SK-N-SH (cell line): ENCODE results near the gene WDR93. TPM values are rescaled to one million over a fixed set of nuclear protein-coding genes. Genes with fewer than 3 reads are reported as not detected.

ENCODE experiments used
- CTCF ChIA-PET: fragments of 300-600, 350-600 bp; formaldehyde crosslinking; extraction: SDS; loops from one replicate; lab custom pipeline; 2021; lab: Yijun Ruan, JAX
- POLR2A ChIA-PET: fragments of 350-600 bp; sonication (Branson Sonifier 250); formaldehyde crosslinking; extraction: SDS; loops from one replicate; lab custom pipeline; 2020; ENCODE audit warnings: antibody characterized with exemption, inconsistent platforms; lab: Yijun Ruan, JAX
- DNase-seq: peaks from one replicate; pipeline ENCODE4 v3.0.0; 2012
- H2AFZ ChIP-seq: fragments of 200-600 bp; sonication (generic); 2 replicates; pipeline ENCODE4 v1.8.1; 2016; ENCODE audit warnings: antibody characterized with exemption, mild to moderate bottlenecking, low read depth
- H3F3A ChIP-seq: fragments of 200-600 bp; sonication (generic); replicated peaks from 2 replicates; pipeline ENCODE3; 2016; ENCODE audit warnings: antibody characterized with exemption, mild to moderate bottlenecking; ENCODE audit not compliant: insufficient read depth
- H3K27ac ChIP-seq, 2 experiments: fragments of 200-500 bp in 1 of 2; fragments of 200-600 bp in 1 of 2; sonication (Bioruptor generic) in 1 of 2; sonication (generic), shearing (Covaris generic) in 1 of 2; 2 replicates each; pipeline versions ENCODE4 v1.5.1 to v1.6.1; 2014 to 2016; ENCODE audit warnings: low read depth in 2 of 2, inconsistent platforms in 1 of 2, low read length in 1 of 2, mild to moderate bottlenecking in 1 of 2, mixed read lengths in 1 of 2
- H3K27me3 ChIP-seq: fragments of 200-600 bp; sonication (generic), shearing (Covaris generic); 2 replicates; pipeline ENCODE4 v1.6.1; 2016; ENCODE audit warnings: mixed run types; ENCODE audit not compliant: insufficient read depth
- H3K36me3 ChIP-seq, 2 experiments: fragments of 200-500 bp in 1 of 2; fragments of 200-600 bp in 1 of 2; sonication (Bioruptor generic) in 1 of 2; sonication (generic) in 1 of 2; replicated peaks in 1 of 2; 2 replicates each; pipeline versions ENCODE3 to v1.5.1; 2014 to 2016; ENCODE audit warnings: low read length in 1 of 2, mild to moderate bottlenecking in 1 of 2; ENCODE audit not compliant: insufficient read depth in 2 of 2, control insufficient read depth in 1 of 2
- H3K4me1 ChIP-seq, 2 experiments: fragments of 200-500 bp in 1 of 2; fragments of 200-600 bp in 1 of 2; sonication (Bioruptor generic) in 1 of 2; sonication (generic), shearing (Covaris generic) in 1 of 2; 2 replicates each; pipeline versions ENCODE4 v1.5.1 to v1.6.1; 2014 to 2016; ENCODE audit warnings: low read depth in 1 of 2, low read length in 1 of 2, mixed run types in 1 of 2; ENCODE audit not compliant: insufficient read depth in 2 of 2, control insufficient read depth in 1 of 2
- H3K4me2 ChIP-seq: fragments of 200-600 bp; sonication (generic), shearing (Covaris generic); 2 replicates; pipeline ENCODE4 v1.6.1; 2017; ENCODE audit warnings: mixed run types
- H3K4me3 ChIP-seq, 2 experiments: fragments of 200-500 bp in 1 of 2; fragments of 200-600 bp in 1 of 2; sonication (Bioruptor generic) in 1 of 2; sonication (generic), shearing (Covaris generic) in 1 of 2; 2 replicates each; pipeline versions ENCODE4 v1.5.1 to v1.8.1; 2014 to 2016; ENCODE audit warnings: low read depth in 2 of 2, inconsistent platforms in 1 of 2, low read length in 1 of 2, mild to moderate bottlenecking in 1 of 2, mixed read lengths in 1 of 2, moderate library complexity in 1 of 2
- H3K79me2 ChIP-seq: fragments of 200-600 bp; sonication (generic); 2 replicates; pipeline ENCODE4 v1.8.1; 2017; ENCODE audit warnings: mild to moderate bottlenecking; ENCODE audit not compliant: insufficient read depth
- H3K9ac ChIP-seq: fragments of 200-600 bp; sonication (generic); 2 replicates; pipeline ENCODE4 v1.6.1; 2017; ENCODE audit warnings: mixed run types
- H3K9me2 ChIP-seq: fragments of 200-600 bp; sonication (generic); 2 replicates; pipeline ENCODE4 v1.6.1; 2017; ENCODE audit warnings: mixed run types
- H3K9me3 ChIP-seq: fragments of 200-600 bp; sonication (generic); 2 replicates; pipeline ENCODE4 v1.6.1; 2017; ENCODE audit warnings: mixed run types, mild to moderate bottlenecking, moderate library complexity
- H4K20me1 ChIP-seq: fragments of 200-600 bp; sonication (generic); 2 replicates; pipeline ENCODE4 v1.6.1; 2017; ENCODE audit warnings: mild to moderate bottlenecking, mixed run types; ENCODE audit not compliant: insufficient read depth
- CHD2 ChIP-seq: fragments of 150-350 bp; IDR thresholded peaks from 2 replicates; pipeline ENCODE4 v1.6.1; 2018; ENCODE audit warnings: low read length; ENCODE audit not compliant: partially characterized antibody
- ELF1 ChIP-seq: IDR thresholded peaks from 2 replicates; pipeline ENCODE4 v1.4.0; 2012
- EP300 ChIP-seq, 2 experiments: IDR thresholded peaks; 2 replicates each; pipeline versions ENCODE4 v1.4.0 to v1.6.1; 2012; ENCODE audit warnings: borderline replicate concordance in 1 of 2, low read depth in 1 of 2, low read length in 1 of 2
- EZH2phosphoT487 ChIP-seq: fragments of 200-600 bp; sonication (generic); IDR thresholded peaks from 2 replicates; pipeline ENCODE4 v1.6.1; 2017; ENCODE audit warnings: low read depth, mixed run types, mild to moderate bottlenecking, antibody characterized with exemption, moderate library complexity, borderline replicate concordance
- FOXM1 ChIP-seq: IDR thresholded peaks from 2 replicates; pipeline ENCODE4 v1.4.0; 2012; ENCODE audit warnings: low read depth, mild to moderate bottlenecking
- GATA2 ChIP-seq: sonication (generic); formaldehyde crosslinking; IDR thresholded peaks from 2 replicates; pipeline ENCODE4 v1.5.0; 2020; ENCODE audit warnings: mild to moderate bottlenecking, missing genetic modification reagents
- JUND ChIP-seq: IDR thresholded peaks from 2 replicates; pipeline ENCODE4 v1.4.0; 2012
- MEF2A ChIP-seq: IDR thresholded peaks from 2 replicates; pipeline ENCODE4 v1.4.0; 2012; ENCODE audit warnings: low read depth, borderline replicate concordance
- MXI1 ChIP-seq: IDR thresholded peaks from 2 replicates; pipeline ENCODE4 v1.6.1; 2012; ENCODE audit warnings: mild to moderate bottlenecking, low read depth, low read length, improper control_type of control experiment
- NRF1 ChIP-seq: IDR thresholded peaks from 2 replicates; pipeline ENCODE4 v1.6.1; 2012; ENCODE audit warnings: low read depth, mild to moderate bottlenecking, low read length
- RAD21 ChIP-seq: IDR thresholded peaks from 2 replicates; pipeline ENCODE4 v1.6.1; 2012; ENCODE audit warnings: mild to moderate bottlenecking, low read length
- RCOR1 ChIP-seq: fragments of 150-350 bp; IDR thresholded peaks from 2 replicates; pipeline ENCODE4 v1.6.1; 2017; ENCODE audit warnings: antibody characterized with exemption, low read length
- SIN3A ChIP-seq: IDR thresholded peaks from 2 replicates; pipeline ENCODE4 v1.6.1; 2012; ENCODE audit warnings: low read depth, mild to moderate bottlenecking, low read length, moderate library complexity, borderline replicate concordance
- SMC3 ChIP-seq: IDR thresholded peaks from 2 replicates; pipeline ENCODE4 v1.6.1; 2012; ENCODE audit warnings: low read depth, low read length, improper control_type of control experiment
- TCF12 ChIP-seq: IDR thresholded peaks from 2 replicates; pipeline ENCODE4 v1.4.0; 2012
- TEAD4 ChIP-seq: IDR thresholded peaks from 2 replicates; pipeline ENCODE4 v1.4.0; 2012; ENCODE audit warnings: mild to moderate bottlenecking, borderline replicate concordance; ENCODE audit not compliant: insufficient read depth
- YY1 ChIP-seq: IDR thresholded peaks from 2 replicates; pipeline ENCODE4 v1.4.0; 2012; ENCODE audit warnings: low read depth, mild to moderate bottlenecking
- whole genome bisulfite sequencing: methylation state at CpG from one replicate; pipeline ENCODE4 v1.1.6; 2017; ENCODE audit warnings: low lambda C conversion rate; 5-methylcytosine and 5-hydroxymethylcytosine counted together
- polyA plus RNA-seq, 3 experiments: library from polyadenylated mRNA; depleted of rRNA; stranded (reverse); fragments of >200 nt; gene quantifications; 2 replicates each; pipeline ENCODE4 v1.2.3, GENCODE V29; 2012
- TF ChIP-seq, protein P1 (sequence below): IDR thresholded peaks from 2 replicates; pipeline ENCODE4 v1.4.0; 2012; ENCODE audit warnings: low read depth
- TF ChIP-seq, protein P2 (sequence below): IDR thresholded peaks from 2 replicates; pipeline ENCODE4 v1.4.0; 2012; ENCODE audit warnings: low read depth, borderline replicate concordance

The WDR93 gene
- polyA plus RNA-seq, 1 of the 3 experiments (the other 2 are of a cell fraction), result 0.35 TPM

DNA sequence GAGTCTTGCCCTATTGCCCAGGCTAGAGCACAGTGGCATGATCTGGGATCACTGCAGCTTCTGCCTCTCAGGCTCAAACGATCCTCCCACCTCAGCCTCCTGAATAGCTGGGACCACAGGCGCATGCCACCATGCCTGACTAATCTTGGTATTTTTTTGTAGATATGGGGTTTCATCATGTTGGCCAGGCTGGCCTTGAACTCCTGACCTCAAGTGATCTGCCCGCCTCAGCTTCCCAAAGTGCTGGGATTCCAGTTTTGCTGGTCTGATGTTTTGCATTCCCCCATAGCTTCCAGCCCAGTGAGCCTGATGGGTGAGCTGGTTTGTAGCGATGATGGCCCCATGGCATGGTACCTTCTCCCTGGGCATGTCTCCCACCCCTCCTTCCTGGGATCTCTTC lies 65.1 kb downstream of the WDR93 start:
- H3F3A ChIP-seq, result peaks cover 2% of the 10 kb centered on the region
- H3K9me2 ChIP-seq, result no peaks in the 10 kb centered on the region
- no peaks in the 10 kb centered on the region for H3K79me2 ChIP-seq
- H2AFZ ChIP-seq, result no peak overlapping the region
- no peak overlapping the region for H3K27ac ChIP-seq
- no peak overlapping the region for H3K9ac ChIP-seq
- 88% methylated on average over 4 of the region's 4 CpGs for WGBS
- DNase-seq, result no peak
- no peaks in the 10 kb centered on the region for H4K20me1 ChIP-seq
- no peak overlapping the region for H3K4me3 ChIP-seq
- no peaks in the 10 kb centered on the region for H3K9me3 ChIP-seq
- H3K36me3 ChIP-seq, result no peaks in the 10 kb centered on the region
- CTCF ChIA-PET, result interaction anchor here (0.6 to 7.2 kb wide), 3 partner anchors 117 to 158 kb away, joined by 3 to 45 read pairs (median 3); no protein-coding TSS in a partner anchor
- H3K27me3 ChIP-seq, result no peaks in the 10 kb centered on the region
- POLR2A ChIA-PET, result no interaction called here
- TF ChIP-seq GATA2 (CRISPR knock-in tag) (no peak), YY1 (no peak), ELF1 (no peak), SMC3 (no peak), FOXM1 (no peak), MXI1 (no peak), EP300 (IDR thresholded peaks at IDR 0.05; ENCODE audit: borderline replicate concordance in 1 of 2, low read depth in 1 of 2, low read length in 1 of 2) (no peak), JUND (no peak), RCOR1 (no peak), RAD21 (no peak), MEF2A (no peak), SIN3A (no peak), NRF1 (no peak), TEAD4 (no peak)
- TF ChIP-seq, protein P1, sequence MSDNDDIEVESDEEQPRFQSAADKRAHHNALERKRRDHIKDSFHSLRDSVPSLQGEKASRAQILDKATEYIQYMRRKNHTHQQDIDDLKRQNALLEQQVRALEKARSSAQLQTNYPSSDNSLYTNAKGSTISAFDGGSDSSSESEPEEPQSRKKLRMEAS, result no peak
- TF ChIP-seq, protein P2, sequence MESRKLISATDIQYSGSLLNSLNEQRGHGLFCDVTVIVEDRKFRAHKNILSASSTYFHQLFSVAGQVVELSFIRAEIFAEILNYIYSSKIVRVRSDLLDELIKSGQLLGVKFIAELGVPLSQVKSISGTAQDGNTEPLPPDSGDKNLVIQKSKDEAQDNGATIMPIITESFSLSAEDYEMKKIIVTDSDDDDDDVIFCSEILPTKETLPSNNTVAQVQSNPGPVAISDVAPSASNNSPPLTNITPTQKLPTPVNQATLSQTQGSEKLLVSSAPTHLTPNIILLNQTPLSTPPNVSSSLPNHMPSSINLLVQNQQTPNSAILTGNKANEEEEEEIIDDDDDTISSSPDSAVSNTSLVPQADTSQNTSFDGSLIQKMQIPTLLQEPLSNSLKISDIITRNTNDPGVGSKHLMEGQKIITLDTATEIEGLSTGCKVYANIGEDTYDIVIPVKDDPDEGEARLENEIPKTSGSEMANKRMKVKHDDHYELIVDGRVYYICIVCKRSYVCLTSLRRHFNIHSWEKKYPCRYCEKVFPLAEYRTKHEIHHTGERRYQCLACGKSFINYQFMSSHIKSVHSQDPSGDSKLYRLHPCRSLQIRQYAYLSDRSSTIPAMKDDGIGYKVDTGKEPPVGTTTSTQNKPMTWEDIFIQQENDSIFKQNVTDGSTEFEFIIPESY, result no peak
- peaks cover 0 to 19% of the 10 kb centered on the region in 2 experiments; a peak in 1 of 4 replicates for H3K4me1 ChIP-seq
- no peak overlapping the region for H3K4me2 ChIP-seq

DNA sequence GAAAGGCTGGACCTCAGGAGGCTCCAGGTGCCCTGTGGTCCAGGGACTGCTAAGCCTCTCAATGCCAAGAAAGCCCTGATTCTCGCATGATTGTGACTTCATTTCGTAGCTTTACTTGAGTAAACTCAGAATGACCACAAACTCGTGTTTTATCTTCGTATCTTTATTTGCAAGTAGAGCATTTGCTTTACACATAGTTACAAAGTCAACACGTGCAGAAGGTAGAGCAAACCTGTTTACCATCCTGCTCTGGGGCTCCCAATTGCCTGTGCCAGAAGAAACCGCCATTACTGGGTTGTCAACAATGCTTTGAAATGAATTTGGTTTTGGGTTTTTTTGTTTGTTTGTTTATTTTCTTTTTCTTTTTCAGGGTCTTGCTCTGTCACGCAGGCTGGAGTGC lies 66.3 kb downstream of the WDR93 start:
- Histone ChIP-seq H3K9me3 (no peaks in the 10 kb centered on the region), H3K79me2 (no peaks in the 10 kb centered on the region), H3K4me2 (no peak overlapping the region), H3F3A (peaks cover 2% of the 10 kb centered on the region), H3K4me1 (peaks cover 4 to 20% of the 10 kb centered on the region in 2 experiments; a peak in 1 of 4 replicates), H3K9ac (no peak overlapping the region), H4K20me1 (no peaks in the 10 kb centered on the region), H3K27ac (no peak overlapping the region), H3K27me3 (no peaks in the 10 kb centered on the region), H3K4me3 (no peak overlapping the region), H2AFZ (no peak overlapping the region), H3K36me3 (no peaks in the 10 kb centered on the region), H3K9me2 (no peaks in the 10 kb centered on the region)
- 64% methylated on average over 7 of the region's 7 CpGs for WGBS
- no peak for TF ChIP-seq EZH2phosphoT487
- TF ChIP-seq, protein P1, result no peak
- no peak for TF ChIP-seq MXI1
- TF ChIP-seq YY1, result no peak
- TF ChIP-seq GATA2 (CRISPR knock-in tag), result no peak
- TF ChIP-seq MEF2A, result no peak
- no peak for TF ChIP-seq FOXM1
- TF ChIP-seq TCF12, result no peak
- no peak for TF ChIP-seq CHD2
- POLR2A ChIA-PET, result no interaction called here
- CTCF ChIA-PET, result no interaction called here
- no peak for DNase-seq
